Esophagus squamous epithelium (tissue), 5 donors: ENCODE data around the gene BNIP2. TPM values are rescaled to one million over a fixed set of nuclear protein-coding genes. Genes with fewer than 3 reads are reported as not detected.

Source experiments
- DNase-seq: peaks from one replicate; lab custom pipeline; 2025; lab: John Stamatoyannopoulos, UW
- H3K27ac ChIP-seq, 4 donors: fragments of 200-600 bp; sonication (generic); one replicate each; pipeline ENCODE4 v1.5.1; 2016 to 2019; ENCODE audit warnings: mild to moderate bottlenecking in 1 of 4
- H3K27me3 ChIP-seq, 4 donors: fragments of 200-600 bp; sonication (generic); 1 replicate in 3 of 4; 2 replicates in 1 of 4; pipeline versions ENCODE4 v1.5.1 to v1.6.0; 2017 to 2021; ENCODE audit warnings: antibody characterized with exemption in 1 of 4
- H3K36me3 ChIP-seq, 3 donors: fragments of 200-600 bp; sonication (generic); one replicate each; pipeline ENCODE4 v1.5.1; 2016 to 2019
- H3K4me1 ChIP-seq, 3 donors: fragments of 200-600 bp; sonication (generic); one replicate each; pipeline ENCODE4 v1.5.1; 2017 to 2019
- H3K4me3 ChIP-seq, 4 donors: fragments of 200-600 bp; sonication (generic); 1 replicate in 3 of 4; 2 replicates in 1 of 4; pipeline ENCODE4 v1.5.1; 2016 to 2019; ENCODE audit warnings: mild to moderate bottlenecking in 2 of 4, moderate library complexity in 1 of 4
- H3K9me3 ChIP-seq, 3 donors: fragments of 200-600 bp; sonication (generic); one replicate each; pipeline ENCODE4 v1.5.1; 2016 to 2019
- POLR2A ChIP-seq, 4 donors: fragments of 450-650 bp; IDR thresholded peaks; one replicate each; pipeline ENCODE4 v1.6.1; 2017; ENCODE audit warnings: antibody characterized with exemption in 4 of 4, mild to moderate bottlenecking in 4 of 4, moderate library complexity in 3 of 4
- WGBS, 2 donors: methylation state at CpG; one replicate each; pipeline ENCODE4 v1.1.5; 2018; 5-methylcytosine and 5-hydroxymethylcytosine counted together
- intact Hi-C: fragments of 100-400 bp; cut with DNase I; formaldehyde crosslinking; loops from one replicate; pipeline ENCODE4 v1.15.0; 2022
- total RNA-seq, 4 donors: library from RNA; depleted of rRNA; stranded (reverse); fragments of >200 nt; gene quantifications; one replicate each; pipeline ENCODE4 v1.1.0, GENCODE V29; 2016
- TF ChIP-seq, protein P1 (sequence below), 6 experiments: fragments of 450-650 bp in 4 of 6; fragments of 200-600 bp in 2 of 6; sonication (generic) in 2 of 6; IDR thresholded peaks; one replicate each; pipeline ENCODE4 v1.5.1; 2016 to 2019; ENCODE audit warnings: antibody characterized with exemption in 6 of 6, mild to moderate bottlenecking in 4 of 6, moderate library complexity in 4 of 6
- donor health status: DM: yes; HTN: yes; CAD: no.

BNIP2 gene
- total RNA-seq, 4 donors from 2014 or later, result 57.5 to 115 (median 74.6) TPM

DNA sequence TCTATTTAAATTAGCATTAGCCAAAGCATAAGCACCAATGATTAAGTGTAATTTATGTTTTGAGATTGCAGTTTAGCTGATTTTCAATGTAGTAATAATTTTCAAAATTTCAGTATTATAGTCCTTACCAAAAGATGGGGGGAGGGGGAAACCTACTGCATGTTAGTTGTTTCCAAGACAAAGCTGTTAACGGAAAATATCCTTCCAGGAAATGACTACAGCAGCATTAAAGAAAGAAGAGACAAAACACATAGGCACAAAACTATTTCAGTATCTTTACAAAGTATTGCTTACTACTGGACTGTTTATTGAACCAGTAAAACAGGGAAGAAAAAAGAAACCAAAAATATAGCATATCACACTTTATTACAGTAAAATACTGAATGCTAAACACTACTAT, 10.5 kb downstream of the BNIP2 start:
- peaks cover 0 to 95% (median 39%) of the 10 kb centered on the region in 3 donors for H3K36me3 ChIP-seq
- no peak overlapping the region for H3K27ac ChIP-seq
- TF ChIP-seq, protein P1, sequence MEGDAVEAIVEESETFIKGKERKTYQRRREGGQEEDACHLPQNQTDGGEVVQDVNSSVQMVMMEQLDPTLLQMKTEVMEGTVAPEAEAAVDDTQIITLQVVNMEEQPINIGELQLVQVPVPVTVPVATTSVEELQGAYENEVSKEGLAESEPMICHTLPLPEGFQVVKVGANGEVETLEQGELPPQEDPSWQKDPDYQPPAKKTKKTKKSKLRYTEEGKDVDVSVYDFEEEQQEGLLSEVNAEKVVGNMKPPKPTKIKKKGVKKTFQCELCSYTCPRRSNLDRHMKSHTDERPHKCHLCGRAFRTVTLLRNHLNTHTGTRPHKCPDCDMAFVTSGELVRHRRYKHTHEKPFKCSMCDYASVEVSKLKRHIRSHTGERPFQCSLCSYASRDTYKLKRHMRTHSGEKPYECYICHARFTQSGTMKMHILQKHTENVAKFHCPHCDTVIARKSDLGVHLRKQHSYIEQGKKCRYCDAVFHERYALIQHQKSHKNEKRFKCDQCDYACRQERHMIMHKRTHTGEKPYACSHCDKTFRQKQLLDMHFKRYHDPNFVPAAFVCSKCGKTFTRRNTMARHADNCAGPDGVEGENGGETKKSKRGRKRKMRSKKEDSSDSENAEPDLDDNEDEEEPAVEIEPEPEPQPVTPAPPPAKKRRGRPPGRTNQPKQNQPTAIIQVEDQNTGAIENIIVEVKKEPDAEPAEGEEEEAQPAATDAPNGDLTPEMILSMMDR (IDR thresholded peaks at IDR 0.05), result no peak
- TF ChIP-seq POLR2A (IDR thresholded peaks at IDR 0.05), result no peak
- H3K27me3 ChIP-seq, result no peaks in the 10 kb centered on the region
- H3K4me3 ChIP-seq, result no peak overlapping the region
- intact Hi-C loops, result no loop called here
- WGBS, 2 donors, result 50 to 58% methylated on average over 1 of the region's 1 CpG
- H3K9me3 ChIP-seq, result no peaks in the 10 kb centered on the region
- no peak for DNase-seq
- H3K4me1 ChIP-seq, result no peaks in the 10 kb centered on the region

DNA sequence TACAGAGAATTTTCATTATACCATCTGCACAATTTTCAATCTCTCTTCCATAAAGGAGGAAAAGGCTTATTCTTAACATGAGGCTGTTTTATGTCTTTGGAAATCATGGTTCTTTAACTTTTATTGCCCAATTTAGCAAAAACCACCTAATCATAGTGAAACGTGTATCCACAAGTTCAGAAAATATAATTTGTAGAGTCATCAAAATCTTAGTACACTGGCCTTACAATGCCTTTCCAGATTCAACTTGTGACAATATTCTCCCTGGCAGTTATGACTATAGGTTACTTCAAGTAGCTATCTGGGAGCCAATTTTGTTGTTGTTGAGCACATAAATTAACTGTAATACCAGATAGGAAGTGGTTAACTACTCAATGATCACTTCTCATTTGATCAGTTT, 10.9 kb downstream of the BNIP2 start:
- TF ChIP-seq POLR2A (IDR thresholded peaks at IDR 0.05), result no peak
- TF ChIP-seq, protein P1 (IDR thresholded peaks at IDR 0.05), result no peak
- H3K27ac ChIP-seq, result no peak overlapping the region

DNA sequence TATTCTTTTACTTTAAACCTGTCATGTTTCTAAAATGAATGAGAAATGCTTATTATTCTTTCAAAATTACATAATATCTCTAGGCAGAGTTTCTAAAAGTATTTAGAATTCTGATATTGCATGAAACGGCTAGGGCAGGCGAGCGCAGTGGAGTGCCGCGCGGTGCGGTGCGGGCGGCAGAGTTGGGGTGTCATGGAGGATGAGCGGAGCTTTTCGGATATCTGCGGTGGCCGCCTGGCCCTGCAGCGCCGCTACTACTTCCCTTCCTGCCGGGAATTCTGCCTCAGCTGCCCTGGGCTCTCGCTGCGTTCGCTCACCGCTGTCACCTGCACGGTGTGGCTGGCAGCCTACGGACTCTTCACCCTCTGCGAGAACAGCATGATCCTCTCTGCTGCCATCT, 12.6 kb downstream of the BNIP2 start:
- Histone ChIP-seq H3K36me3 (peaks cover 0 to 100% (median 57%) of the 10 kb centered on the region in 3 donors), H3K4me1 (no peaks in the 10 kb centered on the region), H3K27ac (no peak overlapping the region), H3K9me3 (no peaks in the 10 kb centered on the region), H3K27me3 (no peaks in the 10 kb centered on the region), H3K4me3 (no peak overlapping the region)
- intact Hi-C loops, result no loop called here
- no peak for DNase-seq
- WGBS, 2 donors, result 90 to 97% methylated on average over 13 to 21 of the region's 23 CpGs
- TF ChIP-seq POLR2A (IDR thresholded peaks at IDR 0.05), result no peak
- TF ChIP-seq, protein P1 (IDR thresholded peaks at IDR 0.05), result no peak

More for the DNA sequence above, 10.9 kb downstream of the BNIP2 start:
- 45 to 46% methylated on average over 1 of the region's 1 CpG for WGBS, 2 donors
- DNase-seq, result no peak
- H3K27me3 ChIP-seq, result no peaks in the 10 kb centered on the region
- H3K9me3 ChIP-seq, result no peaks in the 10 kb centered on the region
- no peaks in the 10 kb centered on the region for H3K4me1 ChIP-seq
- intact Hi-C loops, result no loop called here
- H3K36me3 ChIP-seq, result peaks cover 0 to 95% (median 43%) of the 10 kb centered on the region in 3 donors
- H3K4me3 ChIP-seq, result no peak overlapping the region

DNA sequence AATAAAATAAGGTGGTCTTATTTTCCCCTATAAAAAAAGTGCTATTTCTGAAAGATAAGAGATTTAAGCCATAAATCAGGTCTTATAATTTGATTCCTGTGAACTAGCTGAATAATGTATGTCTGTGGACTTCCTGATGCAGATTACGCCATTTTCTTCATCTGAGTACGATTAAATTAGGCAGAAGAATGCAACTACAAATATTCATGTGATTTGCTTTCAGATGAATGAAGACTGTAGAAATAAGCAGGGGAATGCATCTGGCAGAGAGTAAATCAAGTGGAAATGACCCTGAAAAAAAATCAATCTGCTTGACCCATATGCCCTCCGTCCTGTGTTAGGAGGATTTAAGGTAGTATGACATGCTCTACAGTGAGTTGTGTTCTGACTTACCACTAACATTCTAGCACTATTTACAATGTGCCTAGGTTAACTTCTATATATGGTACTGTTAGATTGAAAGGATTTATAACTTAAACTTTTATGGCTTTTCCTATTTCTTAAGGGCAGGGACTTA, 14.7 kb downstream of the BNIP2 start:
- WGBS, 2 donors, result 83 to 90% methylated on average over 3 of the region's 3 CpGs
- no peaks in the 10 kb centered on the region for H3K4me1 ChIP-seq
- no peaks in the 10 kb centered on the region for H3K27me3 ChIP-seq
- peaks cover 0 to 100% (median 68%) of the 10 kb centered on the region in 3 donors for H3K36me3 ChIP-seq
- no peak overlapping the region for H3K27ac ChIP-seq
- no peak for TF ChIP-seq POLR2A (IDR thresholded peaks at IDR 0.05)
- TF ChIP-seq, protein P1 (IDR thresholded peaks at IDR 0.05), result no peak
- intact Hi-C loops, result no loop called here
- no peak overlapping the region for H3K4me3 ChIP-seq
- no peak for DNase-seq
- no peaks in the 10 kb centered on the region for H3K9me3 ChIP-seq

DNA sequence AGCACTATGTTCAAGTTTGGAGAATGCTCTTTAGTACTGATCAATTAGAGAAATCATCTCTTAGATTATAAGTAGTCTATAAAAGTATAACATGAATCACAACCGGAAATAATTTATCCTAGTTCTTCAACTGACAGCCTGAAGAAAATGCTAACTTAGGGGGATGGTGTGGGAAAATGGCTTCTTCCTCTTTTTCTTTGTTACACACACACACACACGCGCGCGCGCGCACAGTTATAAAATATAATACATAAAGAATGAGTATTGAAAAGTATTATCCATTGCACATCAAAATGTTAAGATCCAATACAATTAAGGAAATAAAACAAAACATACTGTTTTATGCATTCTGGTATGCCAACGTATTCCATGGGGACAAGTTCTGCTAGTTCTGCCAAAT, 20.6 kb downstream of the BNIP2 start:
- no peak overlapping the region for H3K4me3 ChIP-seq
- TF ChIP-seq POLR2A (IDR thresholded peaks at IDR 0.05), result no peak
- TF ChIP-seq, protein P1 (IDR thresholded peaks at IDR 0.05), result no peak
- 83 to 86% methylated on average over 8 of the region's 8 CpGs for WGBS, 2 donors
- intact Hi-C loops, result no loop called here
- no peaks in the 10 kb centered on the region for H3K9me3 ChIP-seq
- peaks cover 7 to 100% (median 44%) of the 10 kb centered on the region in 3 donors for H3K36me3 ChIP-seq
- H3K27ac ChIP-seq, result no peak overlapping the region
- no peak for DNase-seq
- no peaks in the 10 kb centered on the region for H3K4me1 ChIP-seq
- H3K27me3 ChIP-seq, result no peaks in the 10 kb centered on the region
